Activated naive CD8-positive, alpha-beta T cell treated with anti-CD3 and anti-CD28 coated beads, Interleukin-2, amount 50 U/mL, for 24 hours (primary cell): Measurements from ENCODE around the gene ZNF808.
"Not testable (repeated sequence)": the region's sequence is repeated elsewhere in the genome, so short reads cannot be mapped to it uniquely, and the experiment has no call there.

Source experiments
- ATAC-seq: fragments of 150-1000 bp; cut with Tn5 transposase; one replicate; pipeline ENCODE4 v1.10.0; 2021
- DNase-seq: peaks from one replicate; pipeline ENCODE4 v3.0.0; 2021
- H3K27ac Mint-ChIP-seq: one replicate; pipeline ENCODE4 v1.8.0; 2021; ENCODE audit warnings: mild to moderate bottlenecking, mixed read lengths
- H3K27me3 Mint-ChIP-seq: one replicate; pipeline ENCODE4 v1.8.0; 2021; ENCODE audit warnings: mixed read lengths
- H3K36me3 Mint-ChIP-seq: one replicate; pipeline ENCODE4 v1.8.0; 2021; ENCODE audit warnings: low read depth, mixed read lengths
- H3K4me1 Mint-ChIP-seq: one replicate; pipeline ENCODE4 v1.8.0; 2021; ENCODE audit warnings: mixed read lengths
- H3K4me3 Mint-ChIP-seq: one replicate; pipeline ENCODE4 v1.8.0; 2021; ENCODE audit warnings: mild to moderate bottlenecking, moderate library complexity, mixed read lengths
- H3K9me3 Mint-ChIP-seq: one replicate; pipeline ENCODE4 v1.8.0; 2021; ENCODE audit warnings: mixed read lengths

ZNF808 gene

GRCh38 chr19:52520013-52520412 lies 7.5 kb upstream of the ZNF808 start:
- ATAC-seq = no peak
- no peak overlapping the region for H3K4me3 Mint-ChIP-seq
- peaks cover 20% of the 10 kb centered on the region for H3K36me3 Mint-ChIP-seq
- no peaks in the 10 kb centered on the region for H3K27me3 Mint-ChIP-seq
- DNase-seq = no peak
- peaks cover 51% of the 10 kb centered on the region for H3K9me3 Mint-ChIP-seq
- H3K27ac Mint-ChIP-seq = no peak overlapping the region
- no peaks in the 10 kb centered on the region for H3K4me1 Mint-ChIP-seq

DNA sequence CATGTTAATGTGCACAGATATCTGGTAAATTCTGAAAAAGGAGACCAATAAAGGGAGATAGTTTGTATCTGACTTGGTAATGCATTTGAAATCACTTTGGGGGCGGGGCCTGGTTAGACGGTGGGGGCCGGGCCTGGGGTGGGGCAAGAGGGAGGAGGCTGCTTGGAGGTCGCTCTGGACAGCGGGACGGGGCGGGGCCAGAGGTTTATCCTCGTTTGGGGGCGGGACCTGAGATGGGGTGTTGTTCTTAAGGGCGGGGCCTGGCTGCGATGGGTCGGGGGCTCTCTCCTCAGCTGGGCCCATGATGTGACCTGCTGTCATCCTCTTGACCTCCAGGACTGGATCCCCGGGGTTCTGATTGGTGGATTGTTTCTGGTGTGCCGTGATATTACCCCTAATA lies 4.9 kb upstream of the ZNF808 start:
- Mint-ChIP-seq H3K4me3 (no peak overlapping the region), H3K36me3 (peaks cover 13% of the 10 kb centered on the region), H3K27ac (no peak overlapping the region), H3K4me1 (peaks cover 6% of the 10 kb centered on the region), H3K9me3 (peaks cover 42% of the 10 kb centered on the region), H3K27me3 (no peaks in the 10 kb centered on the region)
- DNase-seq (no peak), ATAC-seq (no peak)

DNA sequence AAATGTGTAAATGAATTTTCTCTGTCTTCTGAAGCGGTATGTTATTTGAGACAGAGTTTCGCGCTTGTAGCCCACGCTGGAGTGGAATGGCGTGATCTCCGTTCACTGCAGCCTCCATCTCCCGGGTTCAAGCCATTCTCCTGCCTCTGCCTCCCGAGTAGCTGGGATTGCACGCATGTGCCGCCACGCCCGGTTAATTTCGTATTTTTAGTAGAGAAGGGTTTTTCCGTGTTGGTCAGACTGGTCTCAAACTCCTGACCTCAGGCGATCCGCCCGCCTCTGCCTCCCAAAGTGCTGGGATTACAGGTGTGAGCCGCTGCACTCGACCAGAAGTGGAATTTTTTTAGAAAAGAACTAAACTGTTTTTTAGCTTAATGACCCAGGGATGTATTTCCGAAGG lies 3.4 kb upstream of the ZNF808 start:
- Mint-ChIP-seq H3K27ac (no peak overlapping the region), H3K36me3 (peaks cover 13% of the 10 kb centered on the region), H3K9me3 (peaks cover 38% of the 10 kb centered on the region), H3K4me3 (no peak overlapping the region), H3K4me1 (peaks cover 16% of the 10 kb centered on the region), H3K27me3 (no peaks in the 10 kb centered on the region)
- DNase-seq = no peak
- no peak for ATAC-seq

DNA sequence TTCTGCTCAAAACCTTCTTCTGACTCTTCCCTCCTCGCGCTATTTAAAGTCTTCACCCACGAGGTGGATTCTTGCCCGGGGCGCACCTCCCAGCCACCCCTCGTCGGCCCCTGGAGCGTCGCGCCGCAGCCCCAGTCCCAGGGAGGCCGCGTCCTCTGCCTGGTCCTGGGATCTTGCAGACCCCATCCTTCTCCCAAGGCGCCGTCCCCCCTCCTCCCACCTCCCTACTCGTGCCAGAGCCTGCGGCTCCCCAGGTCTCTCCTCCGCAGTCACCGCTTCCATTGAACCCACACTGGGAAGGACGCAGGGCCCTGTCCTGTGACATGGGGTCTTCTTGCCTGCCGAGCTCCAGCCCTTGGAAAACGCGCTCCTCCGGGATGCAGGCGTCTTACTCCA lies 486 bp downstream of the ZNF808 start:
- peaks cover 9% of the 10 kb centered on the region for H3K9me3 Mint-ChIP-seq
- H3K36me3 Mint-ChIP-seq = peaks cover 28% of the 10 kb centered on the region
- H3K27ac Mint-ChIP-seq = peak overlapping the region; percentile 93
- DNase-seq (peak; percentile 7), ATAC-seq (no peak)
- peak overlapping the region; percentile 93 for H3K4me3 Mint-ChIP-seq
- no peaks in the 10 kb centered on the region for H3K27me3 Mint-ChIP-seq
- H3K4me1 Mint-ChIP-seq = peaks cover 19% of the 10 kb centered on the region

DNA sequence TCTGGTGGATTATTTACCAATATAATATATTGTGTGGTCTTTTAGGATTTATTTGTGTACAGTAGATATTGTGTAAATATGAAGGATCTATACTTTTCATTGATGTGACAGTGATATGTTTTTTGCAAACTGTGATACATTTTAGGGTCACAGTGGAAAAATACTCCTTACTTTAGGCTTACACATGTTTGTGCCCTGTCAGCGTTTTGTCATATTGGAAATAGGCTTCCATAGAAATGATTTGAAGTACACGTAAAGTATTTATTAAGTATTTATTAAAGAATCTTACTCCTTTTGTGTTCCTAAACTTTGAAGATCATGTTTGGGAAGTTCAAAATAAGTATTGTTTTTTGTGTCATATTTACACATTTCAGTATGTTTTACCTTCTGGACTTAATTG lies 5.0 kb downstream of the ZNF808 start:
- H3K4me1 Mint-ChIP-seq = peaks cover 33% of the 10 kb centered on the region
- H3K27me3 Mint-ChIP-seq = no peaks in the 10 kb centered on the region
- ATAC-seq = no peak
- H3K27ac Mint-ChIP-seq = no peak overlapping the region
- peaks cover 8% of the 10 kb centered on the region for H3K9me3 Mint-ChIP-seq
- no peak overlapping the region for H3K4me3 Mint-ChIP-seq
- DNase-seq = no peak
- peaks cover 47% of the 10 kb centered on the region for H3K36me3 Mint-ChIP-seq

DNA sequence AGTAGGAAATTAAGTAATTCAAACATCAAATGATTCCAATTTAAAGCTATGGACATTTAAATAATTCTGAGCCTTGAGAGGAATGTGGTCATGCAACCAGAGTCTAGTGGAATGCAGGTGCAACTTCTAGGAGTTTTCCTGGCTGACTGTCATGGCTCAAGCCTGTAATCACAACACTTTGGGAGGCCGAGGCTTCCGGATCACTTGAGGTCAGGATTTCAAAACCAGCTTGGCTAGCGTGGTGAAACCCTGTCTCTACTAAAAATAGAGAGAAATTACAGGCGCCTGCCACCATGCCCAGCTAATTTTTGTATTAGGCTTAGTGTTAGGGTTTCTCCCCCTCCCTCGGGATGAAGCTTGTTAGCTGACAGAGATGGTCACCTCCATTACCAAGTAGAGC lies 6.4 kb downstream of the ZNF808 start:
- Mint-ChIP-seq H3K27me3 (no peaks in the 10 kb centered on the region), H3K4me1 (peaks cover 27% of the 10 kb centered on the region), H3K4me3 (no peak overlapping the region), H3K27ac (no peak overlapping the region), H3K9me3 (peaks cover 13% of the 10 kb centered on the region), H3K36me3 (peaks cover 47% of the 10 kb centered on the region)
- ATAC-seq (no peak), DNase-seq (no peak)

DNA sequence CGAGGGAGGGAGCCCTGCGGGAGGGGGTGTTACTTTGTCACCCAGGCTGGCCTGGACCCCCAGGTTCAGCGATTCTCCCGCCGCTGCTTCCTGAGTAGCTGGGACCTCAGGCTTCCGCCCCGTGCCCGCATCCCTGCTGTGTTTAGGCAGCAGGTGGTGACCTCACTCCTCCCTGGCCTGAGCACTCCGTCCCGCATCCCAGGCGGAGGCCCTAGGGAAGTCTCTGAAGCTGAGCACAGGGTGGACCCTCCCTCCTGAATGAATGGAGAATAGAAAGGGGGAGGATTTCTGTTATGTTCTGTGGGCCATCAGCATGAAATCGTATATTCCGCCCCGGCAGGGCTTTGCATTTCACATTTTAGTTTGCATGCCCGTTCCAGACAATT lies 7.9 kb downstream of the ZNF808 start:
- H3K36me3 Mint-ChIP-seq = peaks cover 53% of the 10 kb centered on the region
- not testable (repeated sequence) for H3K27me3 Mint-ChIP-seq

GRCh38 chr19:52535771-52536447 lies 8.4 kb downstream of the ZNF808 start:
- H3K9me3 Mint-ChIP-seq = peaks cover 14% of the 10 kb centered on the region
- peaks cover 53% of the 10 kb centered on the region for H3K36me3 Mint-ChIP-seq
- peak overlapping the region; percentile 85 for H3K4me3 Mint-ChIP-seq
- H3K27ac Mint-ChIP-seq = peak overlapping the region; percentile 90
- peaks cover 28% of the 10 kb centered on the region for H3K4me1 Mint-ChIP-seq
- no peaks in the 10 kb centered on the region for H3K27me3 Mint-ChIP-seq
- DNase-seq = peak; percentile 93
- ATAC-seq = peak; percentile 95

More for the DNA sequence above, 7.9 kb downstream of the ZNF808 start:
- ATAC-seq = not testable (repeated sequence)
- Mint-ChIP-seq H3K4me1 (peaks cover 26% of the 10 kb centered on the region), H3K9me3 (peaks cover 14% of the 10 kb centered on the region), H3K4me3 (peak overlapping the region; percentile 85), H3K27ac (peak overlapping the region; percentile 90)
- peak; percentile 22 for DNase-seq

DNA sequence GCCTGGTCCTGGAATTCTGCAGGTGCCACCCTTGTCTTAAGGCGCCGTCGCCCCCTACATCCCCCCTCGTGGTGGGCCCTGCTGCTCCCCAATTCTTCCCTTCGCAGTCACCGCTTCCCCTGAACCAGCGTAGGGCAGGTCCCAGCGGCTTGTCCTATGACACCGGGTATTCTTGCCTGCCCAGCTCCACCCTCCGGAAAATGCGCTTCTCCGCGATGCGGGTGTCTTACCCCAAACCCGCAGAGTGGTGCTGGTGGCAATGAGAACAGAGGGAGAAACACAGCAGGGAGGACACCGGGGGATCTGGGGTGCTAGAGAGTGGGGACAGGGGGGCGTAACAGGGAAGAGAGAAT lies 9.0 kb downstream of the ZNF808 start:
- Mint-ChIP-seq H3K4me3 (peak overlapping the region; percentile 85), H3K27me3 (no peaks in the 10 kb centered on the region), H3K36me3 (peaks cover 55% of the 10 kb centered on the region), H3K9me3 (peaks cover 14% of the 10 kb centered on the region), H3K27ac (peak overlapping the region; percentile 90), H3K4me1 (peaks cover 30% of the 10 kb centered on the region)
- peak; percentile 54 for DNase-seq
- peak; percentile 53 for ATAC-seq

DNA sequence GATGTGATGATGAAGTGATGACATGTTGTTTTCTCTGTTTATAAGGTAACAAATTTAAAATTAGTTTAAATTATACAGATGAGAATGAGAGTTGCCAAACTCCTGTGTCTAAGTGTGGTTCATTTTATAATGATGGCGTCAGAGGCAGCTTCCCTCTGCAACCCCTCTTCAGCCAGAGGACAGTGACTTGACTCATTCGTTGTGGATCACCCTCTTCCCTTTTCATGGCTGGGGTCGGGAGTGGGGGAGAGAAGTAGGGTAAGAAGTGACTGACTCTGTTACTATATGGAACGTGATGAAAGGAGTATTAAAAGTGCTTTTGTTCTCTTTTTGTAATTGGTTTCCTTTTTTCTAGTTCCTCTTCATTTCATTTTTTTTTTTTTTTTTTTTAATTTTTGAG lies 11.3 kb downstream of the ZNF808 start:
- peaks cover 26% of the 10 kb centered on the region for H3K9me3 Mint-ChIP-seq
- ATAC-seq, H3K27me3 Mint-ChIP-seq, DNase-seq, H3K4me3 Mint-ChIP-seq, H3K27ac Mint-ChIP-seq: not testable (repeated sequence)
- peaks cover 49% of the 10 kb centered on the region for H3K4me1 Mint-ChIP-seq
- H3K36me3 Mint-ChIP-seq = peaks cover 60% of the 10 kb centered on the region

- peaks cover 31% of the 10 kb centered on the region for H3K9me3 Mint-ChIP-seq
- not testable (repeated sequence) for H3K27ac Mint-ChIP-seq
Observed at GRCh38 chr19:52541176-52541575, 13.7 kb downstream of the ZNF808 start.

DNA sequence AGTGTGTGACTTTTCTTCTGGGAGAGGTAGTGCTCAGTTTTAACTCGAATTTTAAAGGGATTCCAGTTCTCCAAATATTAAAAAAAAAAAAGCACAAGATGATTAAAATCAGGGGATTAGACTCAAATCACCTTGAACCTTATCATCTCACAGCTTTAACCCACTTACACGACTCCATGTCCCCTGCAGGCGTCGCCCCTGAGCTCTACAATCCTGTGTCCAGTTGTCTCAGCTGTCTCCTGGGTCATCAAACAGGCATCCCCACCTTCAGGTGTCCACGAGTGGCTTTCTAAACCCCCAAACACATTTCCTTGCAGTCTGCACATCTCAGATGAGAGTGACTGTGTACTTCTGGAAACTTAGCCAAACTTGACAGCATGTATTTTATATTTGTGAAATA lies 14.1 kb downstream of the ZNF808 start:
- peaks cover 37% of the 10 kb centered on the region for H3K4me1 Mint-ChIP-seq
- H3K9me3 Mint-ChIP-seq = peaks cover 29% of the 10 kb centered on the region
- H3K27me3 Mint-ChIP-seq = no peaks in the 10 kb centered on the region
- H3K27ac Mint-ChIP-seq = no peak overlapping the region
- H3K4me3 Mint-ChIP-seq = no peak overlapping the region
- no peak for DNase-seq
- ATAC-seq = no peak
- peaks cover 75% of the 10 kb centered on the region for H3K36me3 Mint-ChIP-seq

More at GRCh38 chr19:52541176-52541575, 13.7 kb downstream of the ZNF808 start:
- H3K27me3 Mint-ChIP-seq, DNase-seq, ATAC-seq, H3K4me3 Mint-ChIP-seq: not testable (repeated sequence)
- H3K36me3 Mint-ChIP-seq = peaks cover 71% of the 10 kb centered on the region
- peaks cover 42% of the 10 kb centered on the region for H3K4me1 Mint-ChIP-seq

- peaks cover 29% of the 10 kb centered on the region for H3K4me1 Mint-ChIP-seq
- H3K27ac Mint-ChIP-seq = peak overlapping the region; percentile 77
- peaks cover 80% of the 10 kb centered on the region for H3K36me3 Mint-ChIP-seq
- peaks cover 27% of the 10 kb centered on the region for H3K9me3 Mint-ChIP-seq
- peak overlapping the region; percentile 35 for H3K4me3 Mint-ChIP-seq
- DNase-seq, ATAC-seq, H3K27me3 Mint-ChIP-seq: not testable (repeated sequence)
Observed at GRCh38 chr19:52542541-52542940, 15.1 kb downstream of the ZNF808 start.

DNA sequence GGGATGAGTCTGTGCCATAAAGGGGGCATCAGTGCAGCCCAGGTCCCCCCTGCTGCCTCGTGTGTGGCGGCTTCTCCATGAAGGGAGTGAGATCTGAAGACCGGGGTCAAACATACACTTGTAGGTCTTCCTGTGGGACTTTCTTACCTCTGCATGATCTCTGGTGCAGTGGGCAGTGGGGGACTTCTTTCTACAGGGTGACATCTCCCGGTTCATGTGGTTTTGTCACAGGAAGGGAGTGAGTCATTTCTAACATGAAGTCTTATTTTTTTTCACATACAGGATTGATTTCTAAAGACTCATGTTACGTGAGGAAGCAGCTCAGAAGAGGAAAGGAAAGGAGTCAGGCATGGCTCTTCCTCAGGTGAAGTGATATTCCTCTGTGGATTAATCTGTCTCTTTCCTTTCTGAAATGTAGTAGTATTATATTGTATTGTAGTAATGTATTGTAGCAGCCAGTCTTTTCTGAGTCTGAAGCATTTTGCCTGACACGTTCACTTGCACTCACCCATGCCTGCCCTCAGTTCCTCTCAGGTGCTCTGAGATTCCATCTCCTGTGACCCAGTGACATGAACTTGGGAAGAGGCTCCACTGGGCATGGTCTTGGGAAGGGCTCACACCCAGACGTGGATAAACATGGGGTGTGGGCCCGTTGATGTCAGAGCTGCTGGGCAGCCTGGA lies 15.7 kb downstream of the ZNF808 start:
- Mint-ChIP-seq H3K36me3 (peaks cover 86% of the 10 kb centered on the region), H3K27ac (peak overlapping the region; percentile 77), H3K4me1 (peaks cover 27% of the 10 kb centered on the region), H3K27me3 (no peaks in the 10 kb centered on the region), H3K9me3 (peaks cover 27% of the 10 kb centered on the region), H3K4me3 (peak overlapping the region; percentile 35)
- DNase-seq (peak; percentile 28), ATAC-seq (peak; percentile 91)

GRCh38 chr19:52554216-52554971 lies 26.9 kb downstream of the ZNF808 start:
- Mint-ChIP-seq H3K36me3 (peaks cover 95% of the 10 kb centered on the region), H3K4me3 (no peak overlapping the region), H3K9me3 (peaks cover 57% of the 10 kb centered on the region), H3K27me3 (no peaks in the 10 kb centered on the region), H3K4me1 (no peaks in the 10 kb centered on the region), H3K27ac (no peak overlapping the region)
- ATAC-seq (no peak), DNase-seq (no peak)
